A673 (cell line): Measurements from ENCODE around the gene STX4. TPM values are rescaled to one million over a fixed set of nuclear protein-coding genes. Genes with fewer than 3 reads are reported as not detected.

Experiments used
- BruUV-seq: library from RNA; stranded (reverse); fragments of 400-500 nt; replicated peaks from 2 replicates; lab custom pipeline; 2021; lab: Mats Ljungman, UMichigan
- CTCF ChIA-PET: fragments of 300-600 bp; sonication (Branson Sonifier 250); formaldehyde crosslinking; loops from one replicate; lab custom pipeline; 2022; ENCODE audit warnings: antibody characterized with exemption; lab: Charles Lee
- POLR2A ChIA-PET: fragments of 300-600 bp; sonication (Branson Sonifier 250); formaldehyde crosslinking; loops from one replicate; lab custom pipeline; 2022; ENCODE audit warnings: antibody characterized with exemption; ENCODE audit not compliant: low non-redundant PET; lab: Charles Lee
- DNase-seq: peaks from one replicate; pipeline ENCODE4 v3.0.0-alpha.2; 2015; ENCODE audit warnings: low spot score
- H3K27ac ChIP-seq: fragments of 200-600 bp; sonication (generic); 2 replicates; pipeline ENCODE4 v1.5.1; 2016; ENCODE audit warnings: mixed run types, low read depth, mild to moderate bottlenecking, mixed read lengths, antibody characterized with exemption, low read length; ENCODE audit not compliant: poor library complexity, severe bottlenecking
- H3K27me3 ChIP-seq: fragments of 200-600 bp; sonication (generic); replicated peaks from 2 replicates; pipeline ENCODE4 v1.6.1; 2017; ENCODE audit warnings: mixed run types, low read depth, mild to moderate bottlenecking, mixed read lengths, antibody characterized with exemption, low read length; ENCODE audit not compliant: insufficient read depth, poor library complexity
- H3K36me3 ChIP-seq: fragments of 200-600 bp; sonication (generic); 2 replicates; pipeline ENCODE4 v1.6.1; 2016; ENCODE audit warnings: mixed run types, mild to moderate bottlenecking, mixed read lengths, antibody characterized with exemption, low read length; ENCODE audit not compliant: insufficient read depth, poor library complexity, severe bottlenecking
- H3K4me1 ChIP-seq: fragments of 200-600 bp; sonication (generic); 2 replicates; pipeline ENCODE4 v1.6.1; 2017; ENCODE audit warnings: mixed run types, mild to moderate bottlenecking, mixed read lengths, antibody characterized with exemption, low read length; ENCODE audit not compliant: insufficient read depth, poor library complexity, severe bottlenecking
- H3K4me3 ChIP-seq: fragments of 200-600 bp; sonication (generic); 2 replicates; pipeline ENCODE4 v1.5.1; 2016; ENCODE audit warnings: low read depth, mixed run types, mild to moderate bottlenecking, mixed read lengths, low read length; ENCODE audit not compliant: poor library complexity, severe bottlenecking
- H3K9me3 ChIP-seq: fragments of 200-600 bp; sonication (generic); 2 replicates; pipeline ENCODE4 v1.6.1; 2016; ENCODE audit warnings: mixed run types, low read depth, mild to moderate bottlenecking, mixed read lengths, antibody characterized with exemption, low read length; ENCODE audit not compliant: poor library complexity, severe bottlenecking
- CTCF ChIP-seq: fragments of 300-800, 200-600 bp; sonication (generic); conservative IDR thresholded peaks from 2 replicates; pipeline ENCODE4 v1.5.1; 2017; ENCODE audit warnings: low read depth, mild to moderate bottlenecking, antibody characterized with exemption, low read length, moderate library complexity, mixed read lengths
- EZH2 ChIP-seq: fragments of 200-600 bp; sonication (generic); IDR thresholded peaks from 2 replicates; pipeline ENCODE4 v1.6.1; 2017; ENCODE audit warnings: borderline replicate concordance, low read depth, mild to moderate bottlenecking, mixed read lengths, antibody characterized with exemption, low read length; ENCODE audit not compliant: poor library complexity, severe bottlenecking
- intact Hi-C: fragments of 100-400 bp; cut with micrococcal nuclease; formaldehyde crosslinking; loops from one replicate; pipeline ENCODE4 v1.10.0; 2022; ENCODE audit not compliant: unreplicated experiment
- total RNA-seq: library from RNA; stranded (reverse); gene quantifications from 2 replicates; pipeline ENCODE4 v1.2.3, GENCODE V29; 2021

Gene STX4
- total RNA-seq, 1 experiment from 2014 or later: 31.2 TPM

- CTCF ChIA-PET: interaction anchor here (1.0 kb wide), 1 partner anchor 155 kb away, joined by 3 read pairs; no protein-coding TSS in a partner anchor
- Histone ChIP-seq H3K36me3 (peaks cover 8% of the 10 kb centered on the region), H3K4me3 (no peak overlapping the region), H3K9me3 (no peaks in the 10 kb centered on the region), H3K27ac (no peak overlapping the region), H3K4me1 (no peaks in the 10 kb centered on the region), H3K27me3 (no peaks in the 10 kb centered on the region)
- POLR2A ChIA-PET: no interaction called here
- TF ChIP-seq CTCF (no peak), EZH2 (no peak)
- BruUV-seq: no TSS peak
- DNase-seq: no peak
- intact Hi-C loops: loop anchor here (10.0 kb wide), 1 partner anchor 877 kb away; no protein-coding TSS in a partner anchor
Observed at GRCh38 chr16:30987581-30988190, 45.7 kb upstream of the STX4 start.

- intact Hi-C loops: loop anchor here (10.0 kb wide), 1 partner anchor 875 kb away; no protein-coding TSS in a partner anchor
- Histone ChIP-seq H3K4me1 (no peaks in the 10 kb centered on the region), H3K27ac (no peak overlapping the region), H3K36me3 (no peaks in the 10 kb centered on the region), H3K27me3 (no peaks in the 10 kb centered on the region), H3K4me3 (no peak overlapping the region), H3K9me3 (no peaks in the 10 kb centered on the region)
- CTCF ChIA-PET: no interaction called here
- TF ChIP-seq EZH2 (no peak), CTCF (no peak)
- POLR2A ChIA-PET: no interaction called here
- no peak for DNase-seq
- BruUV-seq: no TSS peak
Observed at GRCh38 chr16:30989469-30990047, 43.8 kb upstream of the STX4 start.

- TF ChIP-seq CTCF (no peak), EZH2 (no peak)
- no peak for DNase-seq
- no peak overlapping the region for H3K4me3 ChIP-seq
- no TSS peak for BruUV-seq
- H3K36me3 ChIP-seq: no peaks in the 10 kb centered on the region
- H3K4me1 ChIP-seq: no peaks in the 10 kb centered on the region
- no peaks in the 10 kb centered on the region for H3K9me3 ChIP-seq
- ChIA-PET CTCF (no interaction called here), POLR2A (no interaction called here)
- no peak overlapping the region for H3K27ac ChIP-seq
- no peaks in the 10 kb centered on the region for H3K27me3 ChIP-seq
- intact Hi-C loops: no loop called here
Observed at GRCh38 chr16:30990105-30990504, 43.3 kb upstream of the STX4 start.
